ENCODE measurements around the gene INHBB. TPM values are rescaled to one million over a fixed set of nuclear protein-coding genes. Genes with fewer than 3 reads are reported as not detected.

The INHBB gene
- total RNA-seq = 0.23 and 0.87 TPM in 2 replicates

GRCh38 chr2:120346026-120346666, at the start of gene INHBB:
Gene INHBB (plus strand): TSS chr2:120346136. CDS start chr2:120346189, 53 bp downstream.
- TF ChIP-seq, protein P1, sequence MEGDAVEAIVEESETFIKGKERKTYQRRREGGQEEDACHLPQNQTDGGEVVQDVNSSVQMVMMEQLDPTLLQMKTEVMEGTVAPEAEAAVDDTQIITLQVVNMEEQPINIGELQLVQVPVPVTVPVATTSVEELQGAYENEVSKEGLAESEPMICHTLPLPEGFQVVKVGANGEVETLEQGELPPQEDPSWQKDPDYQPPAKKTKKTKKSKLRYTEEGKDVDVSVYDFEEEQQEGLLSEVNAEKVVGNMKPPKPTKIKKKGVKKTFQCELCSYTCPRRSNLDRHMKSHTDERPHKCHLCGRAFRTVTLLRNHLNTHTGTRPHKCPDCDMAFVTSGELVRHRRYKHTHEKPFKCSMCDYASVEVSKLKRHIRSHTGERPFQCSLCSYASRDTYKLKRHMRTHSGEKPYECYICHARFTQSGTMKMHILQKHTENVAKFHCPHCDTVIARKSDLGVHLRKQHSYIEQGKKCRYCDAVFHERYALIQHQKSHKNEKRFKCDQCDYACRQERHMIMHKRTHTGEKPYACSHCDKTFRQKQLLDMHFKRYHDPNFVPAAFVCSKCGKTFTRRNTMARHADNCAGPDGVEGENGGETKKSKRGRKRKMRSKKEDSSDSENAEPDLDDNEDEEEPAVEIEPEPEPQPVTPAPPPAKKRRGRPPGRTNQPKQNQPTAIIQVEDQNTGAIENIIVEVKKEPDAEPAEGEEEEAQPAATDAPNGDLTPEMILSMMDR (conservative IDR thresholded peaks at IDR 0.05; ENCODE audit: low read depth, low read length) = no peak
- no peak for DNase-seq (ENCODE audit: low read depth)
- H3K4me3 ChIP-seq (ENCODE audit: low read depth, low read length) = no peak within 1 kb of the TSS

GRCh38 chr2:120298173-120298835, 47.6 kb upstream of the INHBB start:
- no peak for DNase-seq (ENCODE audit: low read depth)
- TF ChIP-seq, protein P1 (conservative IDR thresholded peaks at IDR 0.05; ENCODE audit: low read depth, low read length) = no peak
- no peak overlapping the region for H3K4me3 ChIP-seq (ENCODE audit: low read depth, low read length)

GRCh38 chr2:120299004-120299403, 46.9 kb upstream of the INHBB start:
- no peak overlapping the region for H3K4me3 ChIP-seq (ENCODE audit: low read depth, low read length)
- TF ChIP-seq, protein P1 (conservative IDR thresholded peaks at IDR 0.05; ENCODE audit: low read depth, low read length) = no peak
- DNase-seq (ENCODE audit: low read depth) = no peak

DNA sequence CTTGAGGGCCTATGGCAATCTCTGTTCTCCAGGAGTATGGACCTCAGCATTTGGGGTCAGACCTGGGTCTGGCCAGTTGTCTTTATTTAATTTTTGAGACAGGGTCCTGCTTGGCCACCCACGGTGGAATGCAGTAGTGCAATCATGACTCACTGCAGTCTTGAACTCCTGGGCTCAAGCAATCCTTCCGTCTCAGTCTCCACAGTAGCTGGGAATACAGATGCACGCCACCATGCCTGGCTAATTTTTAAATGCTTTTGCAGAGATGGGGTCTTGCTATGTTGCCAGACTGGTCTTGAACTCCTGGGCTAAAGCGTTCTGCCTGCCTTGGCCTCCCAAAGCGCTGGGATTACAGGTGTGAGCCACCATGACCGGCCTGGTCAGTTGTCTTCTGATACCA, 46.4 kb upstream of the INHBB start:
- TF ChIP-seq, protein P1 (conservative IDR thresholded peaks at IDR 0.05; ENCODE audit: low read depth, low read length) = no peak
- DNase-seq (ENCODE audit: low read depth) = no peak
- no peak overlapping the region for H3K4me3 ChIP-seq (ENCODE audit: low read depth, low read length)

GRCh38 chr2:120300385-120300784, 45.6 kb upstream of the INHBB start:
- no peak for DNase-seq (ENCODE audit: low read depth)
- TF ChIP-seq, protein P1 (conservative IDR thresholded peaks at IDR 0.05; ENCODE audit: low read depth, low read length) = no peak
- no peak overlapping the region for H3K4me3 ChIP-seq (ENCODE audit: low read depth, low read length)

GRCh38 chr2:120301284-120301683, 44.7 kb upstream of the INHBB start:
- TF ChIP-seq, protein P1 (conservative IDR thresholded peaks at IDR 0.05; ENCODE audit: low read depth, low read length) = no peak
- no peak overlapping the region for H3K4me3 ChIP-seq (ENCODE audit: low read depth, low read length)

GRCh38 chr2:120302301-120302700, 43.6 kb upstream of the INHBB start:
- TF ChIP-seq, protein P1 (conservative IDR thresholded peaks at IDR 0.05; ENCODE audit: low read depth, low read length) = no peak
- H3K4me3 ChIP-seq (ENCODE audit: low read depth, low read length) = no peak overlapping the region
- no peak for DNase-seq (ENCODE audit: low read depth)

More at GRCh38 chr2:120301284-120301683, 44.7 kb upstream of the INHBB start:
- DNase-seq (ENCODE audit: low read depth) = no peak

All from epithelial cell of proximal tubule (primary cell).